Colonic mucosa (tissue), 4 donors: ENCODE results near the gene TAF5. TPM values are rescaled to one million over a fixed set of nuclear protein-coding genes. Genes with fewer than 3 reads are reported as not detected.

Source experiments
- DNase-seq: peaks from one replicate; pipeline ENCODE4 v3.0.0-alpha.2; 2020
- H3K27ac ChIP-seq: fragments of 200-600 bp; one replicate; pipeline ENCODE4 v1.8.0; 2021
- H3K27me3 ChIP-seq: fragments of 200-600 bp; one replicate; pipeline ENCODE4 v1.8.0; 2021
- H3K36me3 ChIP-seq: fragments of 200-600 bp; one replicate; pipeline ENCODE4 v1.8.0; 2021
- H3K4me1 ChIP-seq: fragments of 200-600 bp; one replicate; pipeline ENCODE4 v1.8.0; 2021; ENCODE audit warnings: mild to moderate bottlenecking
- H3K4me3 ChIP-seq: fragments of 200-600 bp; one replicate; pipeline ENCODE4 v1.8.0; 2021
- H3K9ac ChIP-seq, 2 donors: one replicate each; pipeline ENCODE4 v1.7.0; 2013; ENCODE audit warnings: control low read depth in 2 of 2, low read depth in 2 of 2, low read length in 2 of 2
- H3K9me3 ChIP-seq: fragments of 200-600 bp; one replicate; pipeline ENCODE4 v1.8.0; 2021
- intact Hi-C: fragments of 100-400 bp; cut with DNase I; formaldehyde crosslinking; loops from one replicate; pipeline ENCODE4 v1.14.1; 2022
- total RNA-seq, 2 donors: library from RNA; stranded (reverse); fragmentation: NEBNext Ultra II Directional in 1 of 2; extraction: Animal tissue kit (Norgen Biotek cat#: 25700) in 1 of 2; gene quantifications; one replicate each; pipeline ENCODE4 v1.2.1, GENCODE V29; 2021
- TF ChIP-seq, protein P1 (sequence below): fragments of 200-600 bp; IDR thresholded peaks from one replicate; pipeline ENCODE4 v1.8.0; 2022; ENCODE audit warnings: antibody characterized with exemption, mild to moderate bottlenecking
- donor health status: healthy.
- donor health status: DM: no; HTN: no; CAD: no.
- donor health status: DM: no; HTN: no; CAD: no.

TAF5 gene
- 10 to 100 TPM in 1 of 2 donors, 1 to 10 TPM in 1; 5.5 to 10.3 TPM for total RNA-seq

GRCh38 chr10:103367782-103368518 is at the start of gene TAF5:
Gene TAF5 (plus strand): TSS chr10:103367976. CDS start chr10:103367990, 14 bp downstream.
- DNase-seq: peak; percentile 95
- Histone ChIP-seq H3K27ac (peak within 1 kb of the TSS; percentile 89), H3K27me3 (no peaks in the 10 kb centered on the region), H3K36me3 (no peaks in the 10 kb centered on the region), H3K4me3 (peak within 1 kb of the TSS; percentile 96), H3K9me3 (no peaks in the 10 kb centered on the region), H3K9ac (peak within 1 kb of the TSS; percentile 72 to 96), H3K4me1 (no peaks in the 10 kb centered on the region)
- intact Hi-C loops: no loop called here
- TF ChIP-seq, protein P1, sequence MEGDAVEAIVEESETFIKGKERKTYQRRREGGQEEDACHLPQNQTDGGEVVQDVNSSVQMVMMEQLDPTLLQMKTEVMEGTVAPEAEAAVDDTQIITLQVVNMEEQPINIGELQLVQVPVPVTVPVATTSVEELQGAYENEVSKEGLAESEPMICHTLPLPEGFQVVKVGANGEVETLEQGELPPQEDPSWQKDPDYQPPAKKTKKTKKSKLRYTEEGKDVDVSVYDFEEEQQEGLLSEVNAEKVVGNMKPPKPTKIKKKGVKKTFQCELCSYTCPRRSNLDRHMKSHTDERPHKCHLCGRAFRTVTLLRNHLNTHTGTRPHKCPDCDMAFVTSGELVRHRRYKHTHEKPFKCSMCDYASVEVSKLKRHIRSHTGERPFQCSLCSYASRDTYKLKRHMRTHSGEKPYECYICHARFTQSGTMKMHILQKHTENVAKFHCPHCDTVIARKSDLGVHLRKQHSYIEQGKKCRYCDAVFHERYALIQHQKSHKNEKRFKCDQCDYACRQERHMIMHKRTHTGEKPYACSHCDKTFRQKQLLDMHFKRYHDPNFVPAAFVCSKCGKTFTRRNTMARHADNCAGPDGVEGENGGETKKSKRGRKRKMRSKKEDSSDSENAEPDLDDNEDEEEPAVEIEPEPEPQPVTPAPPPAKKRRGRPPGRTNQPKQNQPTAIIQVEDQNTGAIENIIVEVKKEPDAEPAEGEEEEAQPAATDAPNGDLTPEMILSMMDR: no peak

- H3K9me3 ChIP-seq: no peaks in the 10 kb centered on the region
- H3K9ac ChIP-seq: no peak overlapping the region
- no peaks in the 10 kb centered on the region for H3K27me3 ChIP-seq
- no peak overlapping the region for H3K27ac ChIP-seq
- TF ChIP-seq, protein P1: no peak
- DNase-seq: no peak
- intact Hi-C loops: no loop called here
- H3K4me1 ChIP-seq: no peaks in the 10 kb centered on the region
- no peak overlapping the region for H3K4me3 ChIP-seq
- no peaks in the 10 kb centered on the region for H3K36me3 ChIP-seq
Observed at GRCh38 chr10:103327906-103328305, 39.9 kb upstream of the TAF5 start.

DNA sequence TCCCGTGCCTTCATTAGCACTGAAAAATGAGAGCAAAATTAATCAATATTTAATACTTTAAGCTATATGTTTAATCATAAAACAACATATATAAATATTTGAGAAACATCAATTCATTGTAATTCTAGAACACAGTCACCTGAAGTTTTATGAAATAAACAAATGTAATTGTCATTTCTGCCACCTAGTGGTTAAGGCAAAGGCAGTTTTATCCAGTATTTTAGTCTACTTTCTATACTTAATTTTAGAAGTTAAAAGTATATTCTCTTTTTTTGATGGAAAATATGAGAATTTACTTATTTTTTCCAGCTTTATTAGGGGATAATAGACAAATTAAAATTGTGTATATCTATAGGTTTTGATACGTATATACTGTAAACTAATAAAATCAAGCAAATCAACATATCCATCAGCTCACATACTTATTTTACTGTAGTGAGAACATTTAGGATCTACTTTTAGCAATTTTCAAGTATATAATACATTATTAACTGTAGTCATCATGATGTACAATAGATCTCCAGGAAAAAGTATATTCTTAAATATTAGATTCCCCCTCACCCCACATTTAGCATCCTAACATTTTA is 33.7 kb upstream of the TAF5 start:
- Histone ChIP-seq H3K9me3 (no peaks in the 10 kb centered on the region), H3K36me3 (peaks cover 8% of the 10 kb centered on the region), H3K27ac (no peak overlapping the region), H3K9ac (no peak overlapping the region), H3K27me3 (no peaks in the 10 kb centered on the region), H3K4me1 (no peaks in the 10 kb centered on the region), H3K4me3 (no peak overlapping the region)
- no peak for DNase-seq
- intact Hi-C loops: loop anchor here (10.0 kb wide), 1 partner anchor 419 kb away; the partner anchor contains the start of gene CNNM2
- TF ChIP-seq, protein P1: peak; percentile 59

DNA sequence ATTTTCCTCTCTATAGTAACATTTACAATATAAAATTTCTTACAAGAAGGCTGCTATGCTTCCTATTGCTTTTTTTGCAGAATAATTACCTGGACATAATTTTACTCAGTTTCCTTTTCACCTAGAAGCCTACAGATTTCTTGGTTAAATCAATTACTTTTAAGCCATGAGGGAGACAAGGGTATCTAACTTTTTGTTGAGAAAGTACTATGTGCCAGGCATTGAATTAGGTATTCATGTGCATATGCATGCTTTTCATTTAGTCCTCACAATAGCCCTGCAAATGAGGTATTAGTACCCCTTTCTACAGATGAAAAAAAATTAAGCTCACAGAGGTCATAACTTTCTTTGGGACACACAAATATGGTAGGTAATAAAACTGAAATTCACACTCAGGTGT is 33.2 kb upstream of the TAF5 start:
- no peak overlapping the region for H3K4me3 ChIP-seq
- H3K27me3 ChIP-seq: no peaks in the 10 kb centered on the region
- no peaks in the 10 kb centered on the region for H3K9me3 ChIP-seq
- no peaks in the 10 kb centered on the region for H3K4me1 ChIP-seq
- H3K27ac ChIP-seq: no peak overlapping the region
- H3K9ac ChIP-seq: no peak overlapping the region
- intact Hi-C loops: loop anchor here (10.0 kb wide), 1 partner anchor 420 kb away; the partner anchor contains the start of gene CNNM2
- TF ChIP-seq, protein P1: no peak
- peaks cover 8% of the 10 kb centered on the region for H3K36me3 ChIP-seq
- DNase-seq: no peak

DNA sequence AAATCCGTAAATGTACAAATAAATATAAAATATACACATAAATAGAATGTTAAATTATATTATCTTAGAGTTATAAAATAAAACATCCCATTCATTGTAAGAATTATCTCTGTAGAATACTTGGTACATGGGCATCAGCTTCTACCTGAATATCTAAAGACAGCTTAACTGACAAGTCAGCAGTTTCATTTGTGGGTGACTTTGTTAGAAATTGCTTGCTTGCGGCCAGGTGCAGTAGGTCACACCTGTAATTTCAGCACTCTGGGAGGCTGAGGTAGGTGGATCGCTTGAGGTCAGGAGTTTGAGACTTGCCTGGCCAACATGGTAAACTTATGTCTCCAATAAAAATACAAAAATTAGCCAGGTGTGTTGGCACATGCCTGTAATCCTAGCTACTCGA is 31.4 kb upstream of the TAF5 start:
- peaks cover 8% of the 10 kb centered on the region for H3K36me3 ChIP-seq
- TF ChIP-seq, protein P1: no peak
- no peaks in the 10 kb centered on the region for H3K9me3 ChIP-seq

More for the DNA sequence above, 31.4 kb upstream of the TAF5 start:
- no peak for DNase-seq
- Histone ChIP-seq H3K9ac (no peak overlapping the region), H3K4me1 (no peaks in the 10 kb centered on the region), H3K27ac (no peak overlapping the region), H3K27me3 (no peaks in the 10 kb centered on the region), H3K4me3 (no peak overlapping the region)
- intact Hi-C loops: loop anchor here (10.0 kb wide), 1 partner anchor 422 kb away; the partner anchor contains the start of gene CNNM2
